Urothelium cell line (cell line): ENCODE results near the gene LRRC57.
A peak's percentile ranks its signal among the peaks of the same experiment; 100 is the strongest.
"Not testable (repeated sequence)": the region's sequence is repeated elsewhere in the genome, so short reads cannot be mapped to it uniquely, and the experiment has no call there.

Experiments used
- DNase-seq: peaks from one replicate; pipeline ENCODE4 v3.0.0; 2011; ENCODE audit warnings: low spot score, mixed read lengths
- FAIRE-seq: peaks from 2 replicates; lab custom pipeline; 2011; peaks lifted over from hg19 to GRCh38; lab: Jason Lieb, UNC

Gene LRRC57

GRCh38 chr15:42548249-42549031 is at the start of gene LRRC57, which contains the start of gene HAUS2:
LRRC57 (minus strand) TSS chr15:42548793; CDS start chr15:42548434, 359 bp downstream.
HAUS2 (plus strand) TSS chr15:42548838; CDS start chr15:42548873, 35 bp downstream.
- DNase-seq (peak; percentile 96), FAIRE-seq (no peak)

GRCh38 chr15:42595626-42596240 is 47.1 kb upstream of the LRRC57 start:
- FAIRE-seq (no peak), DNase-seq (no peak)

GRCh38 chr15:42594095-42594494 is 45.5 kb upstream of the LRRC57 start:
- FAIRE-seq, result no peak
- DNase-seq, result no peak

GRCh38 chr15:42593143-42593542 is 44.5 kb upstream of the LRRC57 start:
- DNase-seq (no peak), FAIRE-seq (no peak)

GRCh38 chr15:42592716-42593115 is 44.1 kb upstream of the LRRC57 start:
- FAIRE-seq (no peak), DNase-seq (no peak)

GRCh38 chr15:42591238-42591934 is 42.8 kb upstream of the LRRC57 start:
- peak; percentile 29 for DNase-seq

GRCh38 chr15:42590619-42591237 is 42.1 kb upstream of the LRRC57 start:
- FAIRE-seq, result no peak
- no peak for DNase-seq

More at GRCh38 chr15:42591238-42591934, 42.8 kb upstream of the LRRC57 start:
- no peak for FAIRE-seq

- DNase-seq (no peak), FAIRE-seq (no peak)
Observed at GRCh38 chr15:42584031-42584765, 35.6 kb upstream of the LRRC57 start.

GRCh38 chr15:42582569-42583375 is 34.2 kb upstream of the LRRC57 start:
- FAIRE-seq, result no peak
- DNase-seq, result no peak

- DNase-seq (no peak), FAIRE-seq (no peak)
Observed at GRCh38 chr15:42581272-42581730, 32.7 kb upstream of the LRRC57 start.

- FAIRE-seq (no peak), DNase-seq (no peak)
Observed at GRCh38 chr15:42578984-42579537, 30.5 kb upstream of the LRRC57 start.

- FAIRE-seq, result no peak
- no peak for DNase-seq
Observed at GRCh38 chr15:42577514-42578031, 29.0 kb upstream of the LRRC57 start.

GRCh38 chr15:42576776-42577175 is 28.2 kb upstream of the LRRC57 start:
- DNase-seq (no peak), FAIRE-seq (no peak)

GRCh38 chr15:42576040-42576594 is 27.5 kb upstream of the LRRC57 start:
- FAIRE-seq, result no peak

GRCh38 chr15:42575188-42576039 is 26.8 kb upstream of the LRRC57 start, which contains the start of gene STARD9:
STARD9 (plus strand) TSS chr15:42575606; CDS start chr15:42575716, 110 bp downstream.
- peak; percentile 99 for DNase-seq
- FAIRE-seq, result peak; percentile 35

More at GRCh38 chr15:42576040-42576594, 27.5 kb upstream of the LRRC57 start:
- peak; percentile 10 for DNase-seq

- FAIRE-seq, result no peak
- DNase-seq, result no peak
Observed at GRCh38 chr15:42558739-42559138, 10.1 kb upstream of the LRRC57 start.

GRCh38 chr15:42556550-42557207 is 8.1 kb upstream of the LRRC57 start:
- DNase-seq, FAIRE-seq: not testable (repeated sequence)
